ENCODE results near the gene H3-3A.

Gene H3-3A

GRCh38 chr1:226033991-226034390 is 28.5 kb upstream of the H3-3A start:
- no peak overlapping the region for H3K27ac ChIP-seq (ENCODE audit: low read depth, low read length, severe bottlenecking)
- no peaks in the 10 kb centered on the region for H3K36me3 ChIP-seq (ENCODE audit: control insufficient read depth, insufficient read depth, low read length)
- no peak overlapping the region for H3K4me3 ChIP-seq (ENCODE audit: extremely low read depth, insufficient read depth, low read length, poor library complexity, severe bottlenecking)
- no peaks in the 10 kb centered on the region for H3K4me1 ChIP-seq (ENCODE audit: control insufficient read depth, insufficient read depth, low read length, poor library complexity, severe bottlenecking)
- H3K9me3 ChIP-seq (ENCODE audit: control insufficient read depth, low read length): no peaks in the 10 kb centered on the region

- no peak overlapping the region for H3K27ac ChIP-seq (ENCODE audit: low read depth, low read length, severe bottlenecking)
- no peaks in the 10 kb centered on the region for H3K4me1 ChIP-seq (ENCODE audit: control insufficient read depth, insufficient read depth, low read length, poor library complexity, severe bottlenecking)
- no peaks in the 10 kb centered on the region for H3K9me3 ChIP-seq (ENCODE audit: control insufficient read depth, low read length)
- no peak overlapping the region for H3K4me3 ChIP-seq (ENCODE audit: extremely low read depth, insufficient read depth, low read length, poor library complexity, severe bottlenecking)
- H3K36me3 ChIP-seq (ENCODE audit: control insufficient read depth, insufficient read depth, low read length): no peaks in the 10 kb centered on the region
- WGBS, 2 experiments (ENCODE audit: insufficient coverage in 2 of 2): 83 to 90% methylated on average over 3 to 4 of the region's 6 CpGs
Observed at GRCh38 chr1:226034482-226034881, 28.0 kb upstream of the H3-3A start.

GRCh38 chr1:226035915-226036314 is 26.6 kb upstream of the H3-3A start:
- Histone ChIP-seq H3K36me3 (ENCODE audit: control insufficient read depth, insufficient read depth, low read length) (no peaks in the 10 kb centered on the region), H3K4me1 (ENCODE audit: control insufficient read depth, insufficient read depth, low read length, poor library complexity, severe bottlenecking) (no peaks in the 10 kb centered on the region), H3K4me3 (ENCODE audit: extremely low read depth, insufficient read depth, low read length, poor library complexity, severe bottlenecking) (no peak overlapping the region), H3K9me3 (ENCODE audit: control insufficient read depth, low read length) (no peaks in the 10 kb centered on the region), H3K27ac (ENCODE audit: low read depth, low read length, severe bottlenecking) (no peak overlapping the region)
- 87 to 94% methylated on average over 4 to 5 of the region's 5 CpGs for WGBS, 2 experiments (ENCODE audit: insufficient coverage in 2 of 2)

GRCh38 chr1:226038661-226039060 is 23.9 kb upstream of the H3-3A start:
- Histone ChIP-seq H3K4me1 (ENCODE audit: control insufficient read depth, insufficient read depth, low read length, poor library complexity, severe bottlenecking) (no peaks in the 10 kb centered on the region), H3K9me3 (ENCODE audit: control insufficient read depth, low read length) (no peaks in the 10 kb centered on the region), H3K4me3 (ENCODE audit: extremely low read depth, insufficient read depth, low read length, poor library complexity, severe bottlenecking) (no peak overlapping the region), H3K27ac (ENCODE audit: low read depth, low read length, severe bottlenecking) (no peak overlapping the region), H3K36me3 (ENCODE audit: control insufficient read depth, insufficient read depth, low read length) (no peaks in the 10 kb centered on the region)
- no CpG with 5 or more reads among the region's 1 CpG for WGBS, 2 experiments (ENCODE audit: insufficient coverage in 2 of 2)

GRCh38 chr1:226041419-226041818 is 21.1 kb upstream of the H3-3A start:
- Histone ChIP-seq H3K4me3 (ENCODE audit: extremely low read depth, insufficient read depth, low read length, poor library complexity, severe bottlenecking) (no peak overlapping the region), H3K27ac (ENCODE audit: low read depth, low read length, severe bottlenecking) (no peak overlapping the region), H3K36me3 (ENCODE audit: control insufficient read depth, insufficient read depth, low read length) (no peaks in the 10 kb centered on the region), H3K9me3 (ENCODE audit: control insufficient read depth, low read length) (no peaks in the 10 kb centered on the region), H3K4me1 (ENCODE audit: control insufficient read depth, insufficient read depth, low read length, poor library complexity, severe bottlenecking) (no peaks in the 10 kb centered on the region)
- WGBS, 2 experiments (ENCODE audit: insufficient coverage in 2 of 2): 67 to 78% methylated on average over 1 of the region's 1 CpG

GRCh38 chr1:226044514-226045101 is 17.9 kb upstream of the H3-3A start:
- no peak overlapping the region for H3K27ac ChIP-seq (ENCODE audit: low read depth, low read length, severe bottlenecking)
- H3K4me3 ChIP-seq (ENCODE audit: extremely low read depth, insufficient read depth, low read length, poor library complexity, severe bottlenecking): no peak overlapping the region
- no peaks in the 10 kb centered on the region for H3K4me1 ChIP-seq (ENCODE audit: control insufficient read depth, insufficient read depth, low read length, poor library complexity, severe bottlenecking)
- H3K9me3 ChIP-seq (ENCODE audit: control insufficient read depth, low read length): no peaks in the 10 kb centered on the region
- H3K36me3 ChIP-seq (ENCODE audit: control insufficient read depth, insufficient read depth, low read length): no peaks in the 10 kb centered on the region
- 83 to 86% methylated on average over 3 of the region's 4 CpGs for WGBS, 2 experiments (ENCODE audit: insufficient coverage in 2 of 2)

- Histone ChIP-seq H3K9me3 (ENCODE audit: control insufficient read depth, low read length) (no peaks in the 10 kb centered on the region), H3K27ac (ENCODE audit: low read depth, low read length, severe bottlenecking) (no peak overlapping the region), H3K4me3 (ENCODE audit: extremely low read depth, insufficient read depth, low read length, poor library complexity, severe bottlenecking) (no peak overlapping the region), H3K36me3 (ENCODE audit: control insufficient read depth, insufficient read depth, low read length) (no peaks in the 10 kb centered on the region), H3K4me1 (ENCODE audit: control insufficient read depth, insufficient read depth, low read length, poor library complexity, severe bottlenecking) (no peaks in the 10 kb centered on the region)
- WGBS, 2 experiments (ENCODE audit: insufficient coverage in 2 of 2): 92 to 99% methylated on average over 5 of the region's 6 CpGs
Observed at GRCh38 chr1:226046240-226046639, 16.3 kb upstream of the H3-3A start.

- H3K4me3 ChIP-seq (ENCODE audit: extremely low read depth, insufficient read depth, low read length, poor library complexity, severe bottlenecking): no peak overlapping the region
- no peaks in the 10 kb centered on the region for H3K4me1 ChIP-seq (ENCODE audit: control insufficient read depth, insufficient read depth, low read length, poor library complexity, severe bottlenecking)
- no peak overlapping the region for H3K27ac ChIP-seq (ENCODE audit: low read depth, low read length, severe bottlenecking)
- WGBS, 2 experiments (ENCODE audit: insufficient coverage in 2 of 2): 70 to 100% methylated on average over 1 of the region's 1 CpG
- H3K36me3 ChIP-seq (ENCODE audit: control insufficient read depth, insufficient read depth, low read length): no peaks in the 10 kb centered on the region
- no peaks in the 10 kb centered on the region for H3K9me3 ChIP-seq (ENCODE audit: control insufficient read depth, low read length)
Observed at GRCh38 chr1:226047495-226047894, 15.0 kb upstream of the H3-3A start.

- Histone ChIP-seq H3K4me1 (ENCODE audit: control insufficient read depth, insufficient read depth, low read length, poor library complexity, severe bottlenecking) (no peaks in the 10 kb centered on the region), H3K36me3 (ENCODE audit: control insufficient read depth, insufficient read depth, low read length) (no peaks in the 10 kb centered on the region), H3K4me3 (ENCODE audit: extremely low read depth, insufficient read depth, low read length, poor library complexity, severe bottlenecking) (no peak overlapping the region), H3K27ac (ENCODE audit: low read depth, low read length, severe bottlenecking) (no peak overlapping the region), H3K9me3 (ENCODE audit: control insufficient read depth, low read length) (no peaks in the 10 kb centered on the region)
- 71 to 100% methylated on average over 1 of the region's 1 CpG for WGBS, 2 experiments (ENCODE audit: insufficient coverage in 2 of 2)
Observed at GRCh38 chr1:226048886-226049285, 13.6 kb upstream of the H3-3A start.

- no peaks in the 10 kb centered on the region for H3K4me1 ChIP-seq (ENCODE audit: control insufficient read depth, insufficient read depth, low read length, poor library complexity, severe bottlenecking)
- H3K4me3 ChIP-seq (ENCODE audit: extremely low read depth, insufficient read depth, low read length, poor library complexity, severe bottlenecking): no peak overlapping the region
- no peaks in the 10 kb centered on the region for H3K36me3 ChIP-seq (ENCODE audit: control insufficient read depth, insufficient read depth, low read length)
- WGBS, 2 experiments (ENCODE audit: insufficient coverage in 2 of 2): no CpG with 5 or more reads among the region's 4 CpGs
- no peak overlapping the region for H3K27ac ChIP-seq (ENCODE audit: low read depth, low read length, severe bottlenecking)
- no peaks in the 10 kb centered on the region for H3K9me3 ChIP-seq (ENCODE audit: control insufficient read depth, low read length)
Observed at GRCh38 chr1:226050133-226050532, 12.4 kb upstream of the H3-3A start.

- no peak overlapping the region for H3K4me3 ChIP-seq (ENCODE audit: extremely low read depth, insufficient read depth, low read length, poor library complexity, severe bottlenecking)
- H3K4me1 ChIP-seq (ENCODE audit: control insufficient read depth, insufficient read depth, low read length, poor library complexity, severe bottlenecking): no peaks in the 10 kb centered on the region
- H3K36me3 ChIP-seq (ENCODE audit: control insufficient read depth, insufficient read depth, low read length): no peaks in the 10 kb centered on the region
- no peak overlapping the region for H3K27ac ChIP-seq (ENCODE audit: low read depth, low read length, severe bottlenecking)
- no peaks in the 10 kb centered on the region for H3K9me3 ChIP-seq (ENCODE audit: control insufficient read depth, low read length)
- WGBS, 2 experiments (ENCODE audit: insufficient coverage in 2 of 2): no CpG with 5 or more reads among the region's 2 CpGs
Observed at GRCh38 chr1:226051365-226051764, 11.2 kb upstream of the H3-3A start.
